IMR-90 (cell line): ENCODE results near the gene FARS2. TPM values are rescaled to one million over a fixed set of nuclear protein-coding genes. Genes with fewer than 3 reads are reported as not detected.

ENCODE experiments used
- ATAC-seq: fragments of 200-7000 bp; cut with Tn5 transposase; 2 replicates; pipeline ENCODE4 v1.9.1; 2020; ENCODE audit warnings: low read depth, mild to moderate bottlenecking, moderate library complexity
- BruUV-seq: library from RNA; stranded (reverse); fragments of 400-500 nt; replicated peaks from 2 replicates; lab custom pipeline; 2021; lab: Mats Ljungman, UMichigan
- CTCF ChIA-PET: fragments of 300-600 bp; formaldehyde crosslinking; extraction: SDS; loops from one replicate; lab custom pipeline; 2021; ENCODE audit warnings: antibody characterized with exemption; lab: Yijun Ruan, JAX
- POLR2A ChIA-PET: fragments of 300-600 bp; sonication (Branson Sonifier 250); formaldehyde crosslinking; loops from one replicate; lab custom pipeline; 2022; ENCODE audit warnings: antibody characterized with exemption; ENCODE audit not compliant: unreplicated experiment; lab: Charles Lee
- DNase-seq: peaks from one replicate; pipeline ENCODE4 v3.0.0; 2013
- H2AFZ ChIP-seq: replicated peaks from 2 replicates; pipeline ENCODE3; 2013; ENCODE audit warnings: low read length, mild to moderate bottlenecking; ENCODE audit not compliant: poor library complexity
- H2AK5ac ChIP-seq: 2 replicates; pipeline ENCODE4 v1.6.1; 2013; ENCODE audit warnings: low read depth, low read length, inconsistent platforms
- H2AK9ac ChIP-seq: replicated peaks from 2 replicates; pipeline ENCODE3; 2013; ENCODE audit warnings: mild to moderate bottlenecking, low read depth, low read length, moderate library complexity; ENCODE audit not compliant: poor library complexity
- H2BK120ac ChIP-seq: 2 replicates; pipeline ENCODE4 v1.6.1; 2013; ENCODE audit warnings: low read depth, low read length, inconsistent platforms
- H2BK15ac ChIP-seq: 3 replicates; pipeline ENCODE4 v1.6.1; 2013; ENCODE audit warnings: low read depth, low read length, inconsistent platforms
- H2BK20ac ChIP-seq: 2 replicates; pipeline ENCODE4 v1.6.1; 2013; ENCODE audit warnings: low read depth, mild to moderate bottlenecking, inconsistent platforms, low read length, moderate library complexity
- H2BK5ac ChIP-seq: 2 replicates; pipeline ENCODE4 v1.6.1; 2013; ENCODE audit warnings: mild to moderate bottlenecking, low read depth, low read length, inconsistent platforms; ENCODE audit not compliant: poor library complexity, severe bottlenecking
- H3K14ac ChIP-seq: replicated peaks from 2 replicates; pipeline ENCODE4 v1.6.1; 2013; ENCODE audit warnings: low read depth, low read length, inconsistent platforms
- H3K18ac ChIP-seq: 2 replicates; pipeline ENCODE4 v1.6.1; 2013; ENCODE audit warnings: low read depth, low read length, control low read depth
- H3K23ac ChIP-seq: 2 replicates; pipeline ENCODE4 v1.6.1; 2013; ENCODE audit warnings: low read depth, low read length, inconsistent platforms
- H3K27ac ChIP-seq: 2 replicates; pipeline ENCODE4 v1.5.1; 2013; ENCODE audit warnings: mild to moderate bottlenecking, control low read depth, low read length; ENCODE audit not compliant: insufficient read depth
- H3K27me3 ChIP-seq: 2 replicates; pipeline ENCODE4 v1.6.1; 2013; ENCODE audit warnings: low read length; ENCODE audit not compliant: control insufficient read depth, insufficient read depth
- H3K36me3 ChIP-seq: 2 replicates; pipeline ENCODE4 v1.6.1; 2013; ENCODE audit warnings: low read length, mixed read lengths; ENCODE audit not compliant: control insufficient read depth, insufficient read depth
- H3K4ac ChIP-seq: 2 replicates; pipeline ENCODE4 v1.6.1; 2013; ENCODE audit warnings: low read depth, low read length, inconsistent platforms
- H3K4me1 ChIP-seq: 2 replicates; pipeline ENCODE4 v1.6.1; 2013; ENCODE audit warnings: low read length, mixed read lengths; ENCODE audit not compliant: control insufficient read depth, insufficient read depth
- H3K4me2 ChIP-seq: 2 replicates; pipeline ENCODE4 v1.6.1; 2013; ENCODE audit warnings: low read depth, mild to moderate bottlenecking, control low read depth, low read length, moderate library complexity
- H3K4me3 ChIP-seq: 2 replicates; pipeline ENCODE4 v1.5.1; 2013; ENCODE audit warnings: low read depth, mild to moderate bottlenecking, control low read depth, low read length, moderate library complexity; ENCODE audit not compliant: insufficient read depth
- H3K56ac ChIP-seq: 2 replicates; pipeline ENCODE4 v1.6.1; 2013; ENCODE audit warnings: low read length, inconsistent platforms; ENCODE audit not compliant: insufficient read depth; ENCODE audit errors: extremely low read depth
- H3K79me1 ChIP-seq, 2 experiments: 2 replicates each; pipeline ENCODE4 v1.6.1; 2013; ENCODE audit warnings: low read length in 2 of 2, inconsistent platforms in 1 of 2, low read depth in 1 of 2
- H3K9ac ChIP-seq: 2 replicates; pipeline ENCODE4 v1.6.1; 2013; ENCODE audit warnings: low read depth, low read length, control low read depth
- H3K9me1 ChIP-seq: 2 replicates; pipeline ENCODE4 v1.6.1; 2013; ENCODE audit warnings: low read length, inconsistent platforms; ENCODE audit not compliant: insufficient read depth
- H3K9me3 ChIP-seq: 2 replicates; pipeline ENCODE4 v1.6.1; 2013; ENCODE audit warnings: low read length; ENCODE audit not compliant: control insufficient read depth, insufficient read depth
- H4K20me1 ChIP-seq: 2 replicates; pipeline ENCODE4 v1.6.1; 2013; ENCODE audit warnings: low read length, inconsistent platforms; ENCODE audit not compliant: insufficient read depth
- H4K5ac ChIP-seq: 2 replicates; pipeline ENCODE4 v1.6.1; 2013; ENCODE audit warnings: mild to moderate bottlenecking, low read depth, low read length, control low read depth
- H4K8ac ChIP-seq, 2 experiments: 2 replicates each; pipeline ENCODE4 v1.6.1; 2013; ENCODE audit warnings: low read depth in 2 of 2, low read length in 2 of 2, control low read depth in 1 of 2, inconsistent platforms in 1 of 2
- H4K91ac ChIP-seq: 2 replicates; pipeline ENCODE4 v1.6.1; 2013; ENCODE audit warnings: low read depth, low read length, inconsistent platforms; ENCODE audit not compliant: insufficient read depth
- CEBPB ChIP-seq: IDR thresholded peaks from 2 replicates; pipeline ENCODE4 v1.6.1; 2012; ENCODE audit warnings: low read depth, low read length, improper control_type of control experiment
- CTCF ChIP-seq: conservative IDR thresholded peaks from 2 replicates; pipeline ENCODE4 v1.5.1; 2012; ENCODE audit warnings: mild to moderate bottlenecking, low read depth, low read length, improper control_type of control experiment
- ELK1 ChIP-seq: fragments of 150-350 bp; IDR thresholded peaks from 2 replicates; pipeline ENCODE4 v1.6.1; 2016; ENCODE audit warnings: low read depth, mild to moderate bottlenecking, low read length, moderate library complexity, borderline replicate concordance
- FOS ChIP-seq: fragments of 150-350 bp; IDR thresholded peaks from 2 replicates; pipeline ENCODE4 v1.6.1; 2016; ENCODE audit warnings: low read depth, low read length
- MAFK ChIP-seq: IDR thresholded peaks from 2 replicates; pipeline ENCODE4 v1.6.1; 2012; ENCODE audit warnings: low read depth, low read length, improper control_type of control experiment
- MXI1 ChIP-seq: IDR thresholded peaks from 2 replicates; pipeline ENCODE4 v1.6.1; 2012; ENCODE audit warnings: low read depth, mild to moderate bottlenecking, low read length, moderate library complexity, borderline replicate concordance
- NFE2L2 ChIP-seq: fragments of 150-350 bp; IDR thresholded peaks from 2 replicates; pipeline ENCODE4 v1.6.1; 2016; ENCODE audit warnings: low read depth, mild to moderate bottlenecking, low read length
- POLR2A ChIP-seq: IDR thresholded peaks from 2 replicates; pipeline ENCODE4 v1.6.1; 2012; ENCODE audit warnings: mild to moderate bottlenecking, low read depth, low read length
- RAD21 ChIP-seq: IDR thresholded peaks from 2 replicates; pipeline ENCODE4 v1.6.1; 2012; ENCODE audit warnings: low read length, improper control_type of control experiment
- RCOR1 ChIP-seq: IDR thresholded peaks from 2 replicates; pipeline ENCODE4 v1.6.1; 2012; ENCODE audit warnings: mild to moderate bottlenecking, low read length, improper control_type of control experiment; ENCODE audit not compliant: insufficient replicate concordance
- RFX5 ChIP-seq: IDR thresholded peaks from 2 replicates; pipeline ENCODE4 v1.8.0; 2012; ENCODE audit warnings: low read depth, mild to moderate bottlenecking, low read length, moderate library complexity
- SMC3 ChIP-seq: fragments of 150-350 bp; IDR thresholded peaks from 2 replicates; pipeline ENCODE4 v1.6.1; 2016; ENCODE audit warnings: low read depth, mild to moderate bottlenecking, antibody characterized with exemption, low read length, moderate library complexity
- USF2 ChIP-seq: fragments of 150-350 bp; IDR thresholded peaks from 2 replicates; pipeline ENCODE4 v1.6.1; 2017; ENCODE audit warnings: mild to moderate bottlenecking, antibody characterized with exemption, low read length, low read depth
- WGBS, 2 experiments: methylation state at CpG; one replicate each; pipeline versions ENCODE4 v1.1.5 to v1.1.7; 2013; ENCODE audit warnings: missing lambda C conversion rate in 2 of 2; ENCODE audit not compliant: insufficient read length in 1 of 2; ENCODE audit errors: extremely low coverage in 2 of 2; 5-methylcytosine and 5-hydroxymethylcytosine counted together
- dilution Hi-C: fragments of 300-500 bp; cut with HindIII; formaldehyde crosslinking; loops from one replicate; pipeline ENCODE4 v1.14.3; 2018; ENCODE audit warnings: low sequenced_read_pairs; ENCODE audit not compliant: unreplicated experiment
- in situ Hi-C: fragments of 300-500 bp; cut with MboI; formaldehyde crosslinking; loops from 3 replicates; pipeline ENCODE4 v1.14.3; 2019; ENCODE audit warnings: low sequenced_read_pairs, inconsistent platforms, mixed read lengths
- intact Hi-C: fragments of 100-400 bp; cut with micrococcal nuclease; formaldehyde crosslinking; loops from 2 replicates; pipeline ENCODE4 v1.10.0; 2022
- polyA plus RNA-seq, 3 experiments: library from polyadenylated mRNA; depleted of rRNA; stranded (reverse); fragments of >200 nt; gene quantifications; 2 replicates each; pipeline ENCODE4 v1.2.3, GENCODE V29; 2012; ENCODE audit warnings: low replicate concordance in 1 of 3
- total RNA-seq: library from RNA; depleted of rRNA; stranded (reverse); fragments of >200 nt; gene quantifications from 2 replicates; pipeline ENCODE4 v1.2.3, GENCODE V29; 2012

The FARS2 gene
- total and polyA plus RNA-seq, 2 of the 4 experiments (the other 2 are of a cell fraction): 12.1 to 28.9 TPM

- no peak for DNase-seq
- in situ Hi-C loops (no loop called here), dilution Hi-C loops (no loop called here), intact Hi-C loops (no loop called here)
- H3K9me1 ChIP-seq: no peaks in the 10 kb centered on the region; the same call in 1 of the 2 replicates
- no peaks in the 10 kb centered on the region for H3K36me3 ChIP-seq
- TF ChIP-seq CTCF (no peak), RCOR1 (no peak), CEBPB (no peak), POLR2A (no peak), SMC3 (no peak), MAFK (no peak), ELK1 (no peak), USF2 (no peak), FOS (no peak), RFX5 (no peak), RAD21 (no peak), MXI1 (no peak), NFE2L2 (no peak)
- no peaks in the 10 kb centered on the region for H3K27me3 ChIP-seq
- no peaks in the 10 kb centered on the region for H3K79me1 ChIP-seq
- no peak overlapping the region for H2BK15ac ChIP-seq
- no peak overlapping the region for H2BK5ac ChIP-seq
- H2BK120ac ChIP-seq: no peak overlapping the region
- no peak overlapping the region for H3K14ac ChIP-seq
- no peak overlapping the region for H2BK20ac ChIP-seq
- ChIA-PET CTCF (interaction anchor here (0.8 kb wide), 1 partner anchor 10 kb away, joined by 4 read pairs; no protein-coding TSS in a partner anchor), POLR2A (no interaction called here)
- H3K9me3 ChIP-seq: no peaks in the 10 kb centered on the region
- WGBS, 2 experiments: no CpG with 5 or more reads among the region's 8 CpGs
- H2AFZ ChIP-seq: no peak overlapping the region
- H4K5ac ChIP-seq: no peak overlapping the region
- no peak for ATAC-seq
- no peak overlapping the region for H3K9ac ChIP-seq
- no peak overlapping the region for H3K4me2 ChIP-seq
- H4K20me1 ChIP-seq: no peaks in the 10 kb centered on the region
- H3K4me3 ChIP-seq: no peak overlapping the region
- H3K27ac ChIP-seq: no peak overlapping the region
- H3K23ac ChIP-seq: no peak overlapping the region
- H4K8ac ChIP-seq: no peak overlapping the region
- H4K91ac ChIP-seq: no peak overlapping the region
- H3K56ac ChIP-seq: no peak overlapping the region
- H2AK9ac ChIP-seq: no peak overlapping the region
- H3K4me1 ChIP-seq: no peaks in the 10 kb centered on the region
- no peak overlapping the region for H2AK5ac ChIP-seq
- no peak overlapping the region for H3K4ac ChIP-seq
- no peak overlapping the region for H3K18ac ChIP-seq
- no TSS peak for BruUV-seq
Measured at GRCh38 chr6:5481033-5481432, 219.7 kb downstream of the FARS2 start.
